ENCODE results near the gene MOCS1. TPM values are rescaled to one million over a fixed set of nuclear protein-coding genes. Genes with fewer than 3 reads are reported as not detected.

MOCS1 gene
- polyA plus RNA-seq, 3 donors: 0.05 to 0.26 (median 0.12) TPM

DNA sequence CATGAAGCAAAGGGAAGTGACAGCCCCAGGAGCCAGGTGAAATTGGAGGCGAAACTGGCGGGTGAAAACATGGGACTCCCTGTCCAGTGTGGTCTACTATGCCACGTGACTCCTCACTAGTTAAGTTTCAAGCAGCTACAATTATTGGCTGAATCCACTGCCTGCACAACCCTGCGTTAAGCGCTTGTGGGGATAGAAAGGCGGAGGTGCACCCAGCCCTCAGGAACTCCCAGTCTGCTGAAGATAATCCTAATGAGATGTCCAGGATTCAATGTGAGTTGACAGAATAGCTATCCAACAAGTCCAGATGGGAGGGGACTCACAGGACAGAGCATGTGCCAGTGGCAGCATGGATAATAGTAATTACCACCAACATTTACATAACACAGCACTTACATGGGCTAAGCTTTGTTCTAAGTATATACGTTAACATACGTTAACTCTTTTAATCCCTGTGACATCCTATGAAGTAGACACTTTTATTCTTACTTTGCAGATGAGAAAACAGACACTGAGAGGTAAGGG lies 1.8 kb downstream of the MOCS1 start:
- Histone ChIP-seq H3K27me3 (ENCODE audit: control insufficient read depth in 2 of 2, insufficient read depth in 2 of 2, low read length in 2 of 2) (peaks cover 23 to 40% of the 10 kb centered on the region in 2 donors), H3K27ac (ENCODE audit: low read depth in 1 of 2, low read length in 2 of 2) (no peak overlapping the region), H3K4me3 (replicated peaks in 1 of 3; ENCODE audit: low read depth in 2 of 3, low read length in 3 of 3) (no peak overlapping the region), H4K20me1 (ENCODE audit: insufficient read depth, low read length) (no peaks in the 10 kb centered on the region), H2AFZ (ENCODE audit: insufficient read depth, low read depth, low read length, poor library complexity, severe bottlenecking) (no peak overlapping the region), H3K9ac (ENCODE audit: insufficient read depth, low read length, poor library complexity, severe bottlenecking) (no peak overlapping the region), H3K36me3 (replicated peaks in 1 of 2; ENCODE audit: control insufficient read depth in 1 of 2, insufficient read depth in 2 of 2, low read length in 2 of 2) (no peaks in the 10 kb centered on the region), H3K4me1 (ENCODE audit: control insufficient read depth in 1 of 2, insufficient read depth in 2 of 2, low read length in 2 of 2) (peaks cover 0 to 6% of the 10 kb centered on the region in 2 donors), H3K9me3 (replicated peaks in 1 of 2; ENCODE audit: control insufficient read depth in 1 of 2, insufficient read depth in 1 of 2, low read length in 2 of 2) (no peaks in the 10 kb centered on the region), H3K79me2 (ENCODE audit: insufficient read depth, low read length) (no peaks in the 10 kb centered on the region), H3K4me2 (replicated peaks; ENCODE audit: extremely low read depth, low read length, poor library complexity, severe bottlenecking) (no peak overlapping the region)
- WGBS (ENCODE audit: insufficient coverage): 90% methylated on average over 5 of the region's 8 CpGs
- DNase-seq: no peak
- H3K27me3 Mint-ChIP-seq (ENCODE audit: low read depth in 3 of 3): peaks cover 31 to 39% (median 36%) of the 10 kb centered on the region in 3 donors
- H3K36me3 Mint-ChIP-seq: no peaks in the 10 kb centered on the region
- no peak overlapping the region for H3K4me3 Mint-ChIP-seq
- peaks cover 2% of the 10 kb centered on the region for H3K4me1 Mint-ChIP-seq
- TF ChIP-seq, protein P1, sequence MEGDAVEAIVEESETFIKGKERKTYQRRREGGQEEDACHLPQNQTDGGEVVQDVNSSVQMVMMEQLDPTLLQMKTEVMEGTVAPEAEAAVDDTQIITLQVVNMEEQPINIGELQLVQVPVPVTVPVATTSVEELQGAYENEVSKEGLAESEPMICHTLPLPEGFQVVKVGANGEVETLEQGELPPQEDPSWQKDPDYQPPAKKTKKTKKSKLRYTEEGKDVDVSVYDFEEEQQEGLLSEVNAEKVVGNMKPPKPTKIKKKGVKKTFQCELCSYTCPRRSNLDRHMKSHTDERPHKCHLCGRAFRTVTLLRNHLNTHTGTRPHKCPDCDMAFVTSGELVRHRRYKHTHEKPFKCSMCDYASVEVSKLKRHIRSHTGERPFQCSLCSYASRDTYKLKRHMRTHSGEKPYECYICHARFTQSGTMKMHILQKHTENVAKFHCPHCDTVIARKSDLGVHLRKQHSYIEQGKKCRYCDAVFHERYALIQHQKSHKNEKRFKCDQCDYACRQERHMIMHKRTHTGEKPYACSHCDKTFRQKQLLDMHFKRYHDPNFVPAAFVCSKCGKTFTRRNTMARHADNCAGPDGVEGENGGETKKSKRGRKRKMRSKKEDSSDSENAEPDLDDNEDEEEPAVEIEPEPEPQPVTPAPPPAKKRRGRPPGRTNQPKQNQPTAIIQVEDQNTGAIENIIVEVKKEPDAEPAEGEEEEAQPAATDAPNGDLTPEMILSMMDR (IDR thresholded peaks at IDR 0.05): no peak
- H3K27ac Mint-ChIP-seq: no peak overlapping the region
- intact Hi-C loops (cut with micrococcal nuclease): no loop called here
- H3K9me3 Mint-ChIP-seq: peaks cover 0 to 8% (median 0%) of the 10 kb centered on the region in 7 donors

DNA sequence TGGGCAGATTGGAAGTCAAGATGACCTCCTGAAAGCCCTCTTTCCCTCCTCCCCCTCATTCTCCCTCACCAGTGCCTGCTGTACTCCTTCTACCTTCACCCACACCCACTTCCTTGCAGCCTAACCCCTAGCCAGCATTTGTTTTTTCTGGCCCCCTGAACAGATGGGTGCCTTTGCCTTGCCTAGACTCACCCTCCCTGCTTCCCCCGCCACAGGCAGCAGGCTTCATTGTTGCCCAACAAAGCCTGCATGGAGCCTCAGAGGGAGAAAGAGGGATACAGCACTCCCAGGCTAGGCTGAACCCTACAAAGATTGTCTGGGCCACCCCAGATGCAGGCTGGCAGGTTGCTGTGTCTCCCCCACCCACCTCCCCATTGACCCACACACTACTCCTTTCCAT lies 2.7 kb downstream of the MOCS1 start:
- Histone ChIP-seq H3K4me2 (replicated peaks; ENCODE audit: extremely low read depth, low read length, poor library complexity, severe bottlenecking) (no peak overlapping the region), H3K27me3 (ENCODE audit: control insufficient read depth in 2 of 2, insufficient read depth in 2 of 2, low read length in 2 of 2) (peaks cover 23 to 40% of the 10 kb centered on the region in 2 donors), H3K36me3 (replicated peaks in 1 of 2; ENCODE audit: control insufficient read depth in 1 of 2, insufficient read depth in 2 of 2, low read length in 2 of 2) (no peaks in the 10 kb centered on the region), H3K4me3 (replicated peaks in 1 of 3; ENCODE audit: low read depth in 2 of 3, low read length in 3 of 3) (no peak overlapping the region), H3K4me1 (ENCODE audit: control insufficient read depth in 1 of 2, insufficient read depth in 2 of 2, low read length in 2 of 2) (peaks cover 0 to 6% of the 10 kb centered on the region in 2 donors), H3K9ac (ENCODE audit: insufficient read depth, low read length, poor library complexity, severe bottlenecking) (no peak overlapping the region), H3K27ac (ENCODE audit: low read depth in 1 of 2, low read length in 2 of 2) (no peak overlapping the region), H3K9me3 (replicated peaks in 1 of 2; ENCODE audit: control insufficient read depth in 1 of 2, insufficient read depth in 1 of 2, low read length in 2 of 2) (no peaks in the 10 kb centered on the region), H3K79me2 (ENCODE audit: insufficient read depth, low read length) (no peaks in the 10 kb centered on the region), H4K20me1 (ENCODE audit: insufficient read depth, low read length) (no peaks in the 10 kb centered on the region), H2AFZ (ENCODE audit: insufficient read depth, low read depth, low read length, poor library complexity, severe bottlenecking) (no peak overlapping the region)
- Mint-ChIP-seq H3K27ac (no peak overlapping the region), H3K36me3 (no peaks in the 10 kb centered on the region), H3K9me3 (peaks cover 0 to 4% (median 0%) of the 10 kb centered on the region in 7 donors), H3K27me3 (ENCODE audit: low read depth in 3 of 3) (peaks cover 31 to 37% (median 36%) of the 10 kb centered on the region in 3 donors), H3K4me1 (peaks cover 2% of the 10 kb centered on the region), H3K4me3 (no peak overlapping the region)
- WGBS (ENCODE audit: insufficient coverage): 100% methylated on average over 1 of the region's 1 CpG
- TF ChIP-seq, protein P1 (IDR thresholded peaks at IDR 0.05): no peak
- intact Hi-C loops (cut with micrococcal nuclease): no loop called here
- DNase-seq: no peak
